Hepatocyte (in vitro differentiated cells): ENCODE measurements around the gene HES1. TPM values are rescaled to one million over a fixed set of nuclear protein-coding genes. Genes with fewer than 3 reads are reported as not detected.
A peak's percentile ranks its signal among the peaks of the same experiment; 100 is the strongest.

ENCODE experiments used
- DNase-seq: peaks from one replicate; pipeline ENCODE4 v3.0.0-alpha.2; 2016; ENCODE audit warnings: low spot score
- H2AFZ ChIP-seq: fragments of 200-600 bp; sonication (generic); 2 replicates; pipeline ENCODE4 v1.6.0; 2016; ENCODE audit warnings: antibody characterized with exemption, mild to moderate bottlenecking
- H3K27ac ChIP-seq: fragments of 200-600 bp; sonication (generic); 2 replicates; pipeline ENCODE4 v1.5.1; 2016; ENCODE audit warnings: mild to moderate bottlenecking
- H3K27me3 ChIP-seq: fragments of 200-600 bp; sonication (generic); 2 replicates; pipeline ENCODE4 v1.6.1; 2016
- H3K36me3 ChIP-seq: fragments of 200-600 bp; sonication (generic); replicated peaks from 2 replicates; pipeline ENCODE4 v1.5.1; 2016; ENCODE audit warnings: low read depth; ENCODE audit not compliant: insufficient read depth
- H3K4me1 ChIP-seq: fragments of 200-600 bp; sonication (generic); 2 replicates; pipeline ENCODE4 v1.5.1; 2016; ENCODE audit warnings: mild to moderate bottlenecking, moderate library complexity; ENCODE audit not compliant: insufficient read depth
- H3K4me2 ChIP-seq: fragments of 200-600 bp; sonication (generic); 2 replicates; pipeline ENCODE4 v1.6.0; 2016
- H3K4me3 ChIP-seq: fragments of 200-600 bp; sonication (generic); 2 replicates; pipeline ENCODE4 v1.5.1; 2016; ENCODE audit warnings: mild to moderate bottlenecking
- H3K79me2 ChIP-seq: fragments of 200-600 bp; sonication (generic); 2 replicates; pipeline ENCODE4 v1.6.0; 2017; ENCODE audit warnings: mild to moderate bottlenecking
- H3K9me2 ChIP-seq: fragments of 200-600 bp; sonication (generic); replicated peaks from 2 replicates; pipeline ENCODE4 v1.6.0; 2017; ENCODE audit warnings: mild to moderate bottlenecking; ENCODE audit not compliant: insufficient read depth
- H3K9me3 ChIP-seq: fragments of 200-600 bp; sonication (generic); 2 replicates; pipeline ENCODE4 v1.5.1; 2016; ENCODE audit warnings: low read depth, mild to moderate bottlenecking
- H4K20me1 ChIP-seq: fragments of 200-600 bp; sonication (generic); 2 replicates; pipeline ENCODE4 v1.6.0; 2016; ENCODE audit warnings: mild to moderate bottlenecking; ENCODE audit not compliant: insufficient read depth, poor library complexity, severe bottlenecking
- CTCF ChIP-seq: fragments of 200-600 bp; sonication (generic); IDR thresholded peaks from 2 replicates; pipeline ENCODE4 v1.5.1; 2016; ENCODE audit warnings: antibody characterized with exemption, mild to moderate bottlenecking; ENCODE audit not compliant: poor library complexity
- EZH2 ChIP-seq: fragments of 200-600 bp; sonication (generic); IDR thresholded peaks from 2 replicates; pipeline ENCODE4 v1.6.1; 2016; ENCODE audit warnings: antibody characterized with exemption, mild to moderate bottlenecking, borderline replicate concordance
- EZH2phosphoT487 ChIP-seq: fragments of 200-600 bp; sonication (generic); IDR thresholded peaks from one replicate; pipeline ENCODE4 v1.6.1; 2018; ENCODE audit warnings: antibody characterized with exemption, mild to moderate bottlenecking, low read depth, moderate library complexity; ENCODE audit not compliant: unreplicated experiment, severe bottlenecking
- WGBS: methylation state at CpG from one replicate; pipeline ENCODE4 v1.1.6; 2016; ENCODE audit warnings: low lambda C conversion rate; ENCODE audit errors: missing lambda C conversion rate; 5-methylcytosine and 5-hydroxymethylcytosine counted together
- polyA plus RNA-seq: library from polyadenylated mRNA; unstranded; fragments of >200 nt; fragmentation: Nextera tagmentation; extraction: Ambion mirVana; gene quantifications from 2 replicates; pipeline ENCODE4 v1.2.1, GENCODE V29; 2016
- total RNA-seq: library from RNA; depleted of rRNA; stranded (reverse); fragments of >200 nt; gene quantifications from 2 replicates; pipeline ENCODE4 v1.2.3, GENCODE V29; 2014

The HES1 gene
- total and polyA plus RNA-seq, 2 experiments from 2014 or later: 131 to 136 TPM

- 90% methylated on average over 3 of the region's 3 CpGs for WGBS
- Histone ChIP-seq H3K4me2 (no peak overlapping the region), H3K9me2 (no peaks in the 10 kb centered on the region)
Observed at GRCh38 chr3:194109192-194109863, 26.6 kb upstream of the HES1 start.

GRCh38 chr3:194110483-194110882 lies 25.5 kb upstream of the HES1 start:
- Histone ChIP-seq H3K4me1 (peaks cover 17% of the 10 kb centered on the region), H3K36me3 (no peaks in the 10 kb centered on the region), H3K4me3 (no peak overlapping the region), H3K27ac (no peak overlapping the region), H3K9me3 (no peaks in the 10 kb centered on the region), H3K79me2 (no peaks in the 10 kb centered on the region), H3K9me2 (no peaks in the 10 kb centered on the region), H3K27me3 (no peaks in the 10 kb centered on the region), H4K20me1 (no peaks in the 10 kb centered on the region), H3K4me2 (no peak overlapping the region), H2AFZ (no peak overlapping the region)
- WGBS: 95% methylated on average over 7 of the region's 9 CpGs
- TF ChIP-seq EZH2phosphoT487 (no peak), EZH2 (no peak), CTCF (no peak)
- DNase-seq: no peak

More at GRCh38 chr3:194109192-194109863, 26.6 kb upstream of the HES1 start:
- Histone ChIP-seq H4K20me1 (no peaks in the 10 kb centered on the region), H3K27ac (no peak overlapping the region), H3K36me3 (no peaks in the 10 kb centered on the region), H2AFZ (no peak overlapping the region), H3K27me3 (no peaks in the 10 kb centered on the region), H3K9me3 (no peaks in the 10 kb centered on the region), H3K79me2 (no peaks in the 10 kb centered on the region), H3K4me3 (no peak overlapping the region), H3K4me1 (peaks cover 17% of the 10 kb centered on the region)
- DNase-seq: no peak
- TF ChIP-seq EZH2phosphoT487 (no peak), EZH2 (no peak), CTCF (no peak)

GRCh38 chr3:194111336-194111735 lies 24.6 kb upstream of the HES1 start:
- H3K27ac ChIP-seq: peak overlapping the region; percentile 84
- H3K9me2 ChIP-seq: no peaks in the 10 kb centered on the region
- TF ChIP-seq CTCF (no peak), EZH2 (no peak), EZH2phosphoT487 (no peak)
- H3K4me2 ChIP-seq: no peak overlapping the region
- no peaks in the 10 kb centered on the region for H3K79me2 ChIP-seq
- DNase-seq: no peak
- no peaks in the 10 kb centered on the region for H3K36me3 ChIP-seq
- no peaks in the 10 kb centered on the region for H3K27me3 ChIP-seq
- WGBS: 93% methylated on average over 4 of the region's 4 CpGs
- no peaks in the 10 kb centered on the region for H3K9me3 ChIP-seq
- H4K20me1 ChIP-seq: no peaks in the 10 kb centered on the region
- no peak overlapping the region for H3K4me3 ChIP-seq
- H2AFZ ChIP-seq: no peak overlapping the region
- peaks cover 17% of the 10 kb centered on the region for H3K4me1 ChIP-seq
